HPDE6-E6E7 (cell line): ENCODE results near the gene ATE1.
"Not testable (repeated sequence)": the region's sequence is repeated elsewhere in the genome, so short reads cannot be mapped to it uniquely, and the experiment has no call there.

ENCODE experiments used
- DNase-seq: peaks from one replicate; pipeline ENCODE4 v3.0.0; 2011; ENCODE audit warnings: missing footprints; ENCODE audit errors: extremely low spot score

Gene ATE1

DNA sequence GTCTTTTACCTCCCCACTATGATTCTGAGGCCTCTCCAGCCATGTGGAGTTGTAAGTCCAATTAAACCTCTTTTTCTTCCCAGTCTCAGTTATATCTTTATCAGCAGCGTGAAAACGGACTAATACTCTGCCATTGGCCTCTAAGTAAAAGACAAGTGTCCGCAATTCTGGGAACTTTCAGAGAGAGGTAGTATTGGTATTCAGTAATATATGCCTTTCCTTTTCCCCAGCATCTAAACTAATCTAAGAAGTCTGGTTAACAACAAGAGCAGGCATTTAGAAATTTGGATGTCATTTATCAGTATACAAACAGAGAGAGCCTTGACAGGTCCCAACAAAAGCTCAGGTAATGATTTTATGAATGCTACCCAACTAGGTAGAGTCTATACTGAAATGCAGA lies 95.2 kb downstream of the ATE1 start:
- DNase-seq, result no peak

DNA sequence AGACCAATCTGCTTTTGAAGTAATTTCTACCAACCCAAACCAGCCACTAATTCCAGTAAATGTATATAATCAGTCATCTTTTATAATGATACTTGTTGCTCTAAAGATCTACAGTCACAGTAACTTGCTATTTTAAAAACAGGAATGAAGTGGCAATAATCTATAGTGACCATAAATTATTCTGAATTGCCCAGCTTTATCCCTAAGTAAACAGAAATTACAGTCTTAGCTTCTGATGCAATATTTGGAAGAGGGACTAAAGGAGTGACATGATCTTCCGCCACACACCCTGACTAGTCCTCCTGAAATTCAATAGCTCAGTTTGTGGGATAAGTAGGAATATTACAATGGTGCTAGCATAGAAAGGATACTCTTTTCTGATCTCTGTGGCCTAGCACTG lies 96.1 kb downstream of the ATE1 start:
- DNase-seq, result no peak

DNA sequence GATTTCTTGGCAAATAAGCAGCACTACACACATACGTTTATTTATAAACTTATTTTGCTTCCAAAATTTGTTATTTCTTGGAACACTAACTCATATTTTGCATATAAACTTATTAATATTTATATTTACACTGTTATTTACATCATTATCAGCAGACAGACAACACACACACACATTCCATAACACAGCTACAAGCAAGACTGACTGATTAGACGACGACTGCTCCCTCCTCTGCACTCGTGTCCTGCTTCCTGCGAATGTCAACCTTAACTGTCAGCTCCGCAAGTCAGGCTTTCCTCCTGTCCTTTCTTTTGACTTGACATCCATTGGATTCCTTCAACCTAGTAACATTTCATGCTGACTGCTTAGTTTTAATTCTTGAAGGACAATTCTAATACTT lies 96.6 kb downstream of the ATE1 start:
- no peak for DNase-seq

DNA sequence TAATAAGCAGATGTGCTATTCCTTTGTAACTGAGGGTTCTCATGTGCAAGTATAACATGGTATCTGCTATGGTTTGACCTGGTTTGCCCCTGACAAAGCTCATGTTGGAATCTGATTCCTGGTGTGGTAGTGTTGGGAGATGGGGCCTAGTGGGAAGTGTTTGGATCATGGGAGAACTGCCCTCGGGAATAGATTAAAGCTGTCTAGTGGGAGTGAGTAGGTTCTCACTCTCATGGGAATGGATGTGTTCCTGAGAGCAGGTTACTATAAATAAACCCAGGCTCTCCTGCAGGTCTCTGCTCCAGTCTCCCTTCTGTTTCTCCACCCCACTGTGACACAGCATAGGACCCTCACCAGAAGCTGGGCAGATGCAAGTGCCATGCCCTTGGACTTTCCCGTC lies 97.7 kb downstream of the ATE1 start:
- DNase-seq, result no peak

DNA sequence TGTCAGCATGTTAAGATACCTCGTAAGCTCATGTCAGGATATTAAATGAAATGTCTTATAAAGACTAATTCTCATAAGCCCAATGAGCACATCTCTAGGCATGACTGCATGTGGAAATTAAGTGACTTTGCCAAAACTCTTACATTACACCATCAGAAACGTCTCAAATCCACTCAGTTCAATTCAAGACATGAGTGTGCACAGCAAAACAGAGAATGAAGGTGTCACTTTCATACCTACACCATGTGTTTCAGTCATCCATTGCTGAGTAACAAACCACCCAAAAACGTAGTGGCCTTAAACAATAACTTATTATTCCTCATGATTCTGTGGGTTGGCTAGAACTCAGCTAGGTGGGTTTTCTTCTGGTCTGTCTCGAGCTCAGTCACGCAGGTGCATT lies 99.8 kb downstream of the ATE1 start:
- DNase-seq, result no peak

DNA sequence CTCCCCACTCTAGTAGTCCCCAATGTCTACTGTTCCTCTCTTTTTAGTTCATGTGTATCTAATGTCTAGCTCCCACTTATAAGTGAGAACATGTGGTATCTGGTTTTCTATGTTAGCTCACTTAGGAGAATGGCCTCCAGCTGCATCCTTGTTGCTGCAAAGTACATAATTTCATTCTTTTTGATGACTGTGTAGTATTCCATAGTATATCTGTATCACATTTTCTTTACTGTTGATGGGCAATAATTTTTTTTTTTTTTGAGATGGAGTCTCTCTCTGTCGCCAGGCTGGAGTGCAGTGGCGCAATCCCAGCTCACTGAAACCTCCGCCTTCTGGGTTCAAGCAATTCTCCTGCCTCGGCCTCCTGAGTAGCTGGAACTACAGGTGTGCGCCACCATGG lies 101.1 kb downstream of the ATE1 start:
- DNase-seq, result not testable (repeated sequence)

DNA sequence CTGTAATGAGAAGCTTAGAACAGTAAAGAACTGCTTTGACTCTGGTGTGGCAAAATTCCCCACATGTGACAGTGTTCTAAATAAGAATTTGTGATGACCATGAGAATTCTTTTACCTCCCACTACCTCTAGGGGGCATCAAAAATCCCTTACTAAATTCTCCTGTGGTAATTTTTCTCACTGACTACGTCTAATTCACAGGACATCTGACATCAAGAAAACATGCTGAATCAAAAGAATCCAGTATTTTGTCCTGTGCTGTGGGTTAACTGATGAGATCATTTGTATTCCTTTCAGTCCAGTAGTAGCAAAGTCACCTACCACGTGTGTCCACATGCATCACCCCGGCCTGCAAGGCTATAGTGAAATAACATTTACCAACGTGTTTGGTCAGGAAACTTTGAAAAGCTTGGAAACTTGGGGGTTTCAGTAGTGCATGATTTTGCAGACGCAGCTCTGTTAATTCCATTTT lies 103.8 kb downstream of the ATE1 start:
- no peak for DNase-seq

DNA sequence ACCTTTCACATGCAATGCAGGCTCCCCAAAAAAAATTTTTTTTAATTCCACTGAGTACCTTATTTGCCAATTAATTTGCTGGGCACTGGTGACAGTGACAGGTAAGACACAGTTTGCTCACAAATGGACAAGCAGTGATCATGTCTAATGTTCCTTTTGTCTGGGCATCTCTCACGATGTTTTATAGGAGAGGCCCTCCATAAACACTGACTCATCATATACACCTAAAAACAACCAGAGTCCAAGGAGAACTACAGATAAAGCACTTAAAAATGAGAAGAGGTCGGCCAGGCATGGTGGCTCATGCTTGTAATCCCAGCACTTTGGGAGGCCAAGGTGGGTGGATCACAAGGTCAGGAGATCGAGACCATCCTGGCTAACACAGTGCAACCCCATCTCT lies 105.1 kb downstream of the ATE1 start:
- DNase-seq, result no peak

DNA sequence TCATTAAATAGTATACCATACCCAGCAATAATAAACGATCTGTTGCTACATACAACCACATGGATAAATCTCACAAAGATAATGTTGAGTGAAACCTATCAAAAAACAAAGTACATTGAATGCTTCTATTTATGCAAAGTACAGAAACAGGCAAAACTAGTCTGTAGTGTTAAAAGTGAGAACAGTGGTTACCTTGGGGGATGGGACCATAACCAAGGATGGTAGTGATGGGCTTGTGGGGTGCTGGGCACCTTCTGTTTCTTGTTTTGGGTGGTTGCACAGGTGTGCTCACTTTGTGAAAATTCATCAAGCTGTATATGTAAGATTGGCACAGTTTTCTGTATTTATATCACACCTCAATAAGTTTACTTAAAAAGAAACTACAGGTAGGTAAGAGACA lies 105.7 kb downstream of the ATE1 start:
- DNase-seq, result no peak

DNA sequence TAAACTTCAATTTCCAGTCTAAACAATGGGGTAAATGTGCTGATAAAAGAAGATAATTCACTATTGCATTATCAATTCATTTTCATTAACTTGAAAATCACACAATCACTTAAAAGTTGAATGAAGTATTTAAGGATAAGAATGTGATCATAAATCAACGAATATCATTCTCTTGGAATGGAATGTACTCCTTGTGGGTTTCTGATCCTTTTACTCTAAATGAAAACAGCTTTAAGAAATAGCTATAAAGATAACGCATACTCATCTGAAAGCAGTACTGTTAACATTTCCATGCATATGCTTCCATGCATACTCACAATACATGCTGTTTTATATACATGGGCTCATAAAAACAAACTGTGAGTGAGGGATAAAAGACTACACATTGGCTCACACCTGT lies 108.8 kb downstream of the ATE1 start:
- no peak for DNase-seq

DNA sequence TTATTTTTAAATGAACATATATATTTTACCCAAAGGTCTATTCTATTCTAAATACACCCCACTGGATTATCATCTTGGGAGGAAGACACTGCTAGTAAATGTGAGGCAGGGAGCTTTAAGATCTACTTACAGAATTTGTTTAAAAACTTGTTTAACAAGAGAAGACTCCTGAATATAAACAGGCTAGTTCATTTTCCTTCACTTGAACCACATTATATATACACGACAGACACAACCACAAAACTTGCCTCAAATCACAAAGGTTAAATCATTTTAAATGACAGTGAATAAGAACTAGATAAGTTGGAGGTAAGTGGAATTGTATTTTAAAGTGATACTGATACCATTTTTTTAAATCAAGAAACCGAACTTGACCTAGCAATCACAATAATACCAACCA lies 109.2 kb downstream of the ATE1 start:
- no peak for DNase-seq

DNA sequence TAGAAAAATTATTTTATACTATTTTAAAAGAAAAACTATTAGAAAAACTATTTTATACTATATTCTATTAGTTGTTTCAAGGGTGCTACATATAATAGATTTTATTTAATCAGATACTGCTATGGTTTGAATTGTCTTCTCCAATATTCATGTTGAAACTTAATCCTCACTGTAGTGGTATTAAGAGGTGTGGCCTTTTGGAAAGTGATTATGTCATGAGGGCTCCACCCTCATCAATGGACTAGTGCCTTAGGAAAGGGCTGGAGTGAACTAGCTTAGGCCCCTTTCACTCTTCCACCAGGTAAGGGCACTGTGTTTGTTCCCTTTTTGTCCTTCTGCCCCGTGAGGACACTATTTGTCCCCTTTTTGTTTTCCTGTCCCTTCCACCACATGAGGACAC lies 111.6 kb downstream of the ATE1 start:
- no peak for DNase-seq

DNA sequence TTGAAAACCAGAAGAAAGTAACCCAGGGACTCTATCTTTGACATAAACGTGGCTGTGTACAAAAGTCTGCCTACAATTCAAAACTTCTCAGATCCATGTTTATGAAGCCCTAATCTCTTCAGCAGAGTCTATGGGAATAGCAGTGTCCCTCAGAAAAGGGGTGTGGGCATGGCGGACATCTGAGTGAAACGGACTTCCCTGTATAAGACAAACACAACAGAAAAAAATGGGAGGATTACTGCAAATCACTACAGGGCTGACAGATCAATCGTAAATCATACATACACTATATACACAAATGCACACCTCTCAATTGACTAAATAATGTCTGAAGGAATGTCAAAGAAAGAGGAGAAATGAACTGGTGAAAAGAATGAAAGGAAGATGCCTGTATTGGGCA lies 114.0 kb downstream of the ATE1 start:
- DNase-seq, result no peak

DNA sequence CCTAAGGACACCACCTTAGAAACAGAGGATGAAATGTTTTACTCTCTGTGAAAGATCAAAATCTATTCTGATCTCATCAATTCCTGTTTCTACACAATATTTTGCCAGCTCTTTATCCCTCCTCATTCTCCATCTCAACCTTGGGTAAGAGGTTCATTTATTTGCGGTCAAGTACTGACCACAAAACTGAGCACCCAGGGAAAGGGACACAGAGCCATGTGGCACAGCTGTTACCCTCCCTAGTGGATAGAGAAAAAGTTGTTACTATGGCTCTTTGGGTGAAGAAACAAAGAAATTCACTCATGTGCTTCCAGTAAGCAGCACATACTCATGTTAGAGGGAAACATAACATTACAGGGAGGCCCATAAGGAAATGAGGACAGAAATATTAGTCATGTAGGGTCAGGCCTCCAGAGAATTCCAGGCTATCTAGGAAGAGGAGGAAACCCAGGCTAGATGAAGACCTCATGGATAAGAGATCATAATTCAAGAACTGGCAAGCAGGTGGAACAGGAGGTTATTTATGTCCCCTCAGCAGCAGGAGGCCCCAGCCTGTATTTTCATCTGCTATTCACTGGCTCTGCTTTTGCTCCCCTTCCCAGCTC lies 114.5 kb downstream of the ATE1 start:
- DNase-seq, result no peak

DNA sequence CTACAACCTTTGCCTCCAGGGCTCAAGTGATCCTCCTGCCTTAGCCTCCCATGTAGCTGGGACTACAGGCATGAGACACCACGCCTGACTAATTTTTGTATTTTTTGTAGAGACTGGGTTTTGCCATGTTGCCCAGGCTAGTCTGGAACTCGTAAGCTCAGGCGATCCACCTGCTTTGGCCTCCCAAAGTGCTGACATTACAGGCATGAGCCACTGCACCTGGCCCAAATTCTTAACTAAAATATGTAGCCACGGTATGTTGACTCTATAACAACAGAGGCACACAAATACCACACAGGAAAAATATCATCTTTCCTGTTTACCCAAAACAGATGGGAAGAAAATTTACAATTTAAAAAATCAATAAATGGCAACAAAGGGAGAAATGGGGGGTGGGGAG lies 115.8 kb downstream of the ATE1 start:
- no peak for DNase-seq

DNA sequence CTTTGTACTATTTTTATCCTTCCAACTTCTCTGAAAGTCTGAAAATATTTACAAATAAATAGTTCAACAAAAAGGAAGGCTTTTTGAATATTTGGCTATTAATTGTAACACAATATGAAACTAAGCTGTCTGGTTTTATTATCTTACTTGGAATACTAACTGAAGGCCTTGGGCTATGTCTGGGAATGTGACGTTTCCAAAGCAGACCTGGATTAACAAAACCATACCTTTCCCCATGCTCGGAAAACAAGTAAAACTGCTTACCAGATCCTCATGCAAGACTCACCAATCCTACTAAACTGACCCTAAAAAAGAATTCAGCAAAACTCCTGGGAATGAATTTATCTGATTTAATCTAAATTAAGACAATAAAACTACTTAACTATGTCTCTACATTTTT lies 116.4 kb downstream of the ATE1 start:
- no peak for DNase-seq

DNA sequence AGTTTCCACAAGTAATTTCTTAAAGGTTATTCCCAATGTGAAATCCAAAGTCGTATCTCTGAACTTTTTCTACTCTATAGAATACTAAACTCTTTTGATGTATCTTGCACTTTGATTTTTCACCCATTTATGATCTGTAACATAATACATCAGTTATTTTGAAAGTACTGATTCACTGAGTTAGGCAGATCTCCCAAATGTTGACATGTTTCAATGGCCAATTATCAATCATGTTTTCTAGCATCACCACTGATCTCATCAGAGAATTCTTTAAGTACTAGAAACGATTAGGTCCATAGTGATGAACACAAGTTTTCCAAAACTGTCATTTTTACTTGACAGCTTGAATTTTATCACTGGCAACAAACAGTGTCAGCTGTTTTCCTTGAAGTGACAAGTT lies 119.0 kb downstream of the ATE1 start:
- no peak for DNase-seq

DNA sequence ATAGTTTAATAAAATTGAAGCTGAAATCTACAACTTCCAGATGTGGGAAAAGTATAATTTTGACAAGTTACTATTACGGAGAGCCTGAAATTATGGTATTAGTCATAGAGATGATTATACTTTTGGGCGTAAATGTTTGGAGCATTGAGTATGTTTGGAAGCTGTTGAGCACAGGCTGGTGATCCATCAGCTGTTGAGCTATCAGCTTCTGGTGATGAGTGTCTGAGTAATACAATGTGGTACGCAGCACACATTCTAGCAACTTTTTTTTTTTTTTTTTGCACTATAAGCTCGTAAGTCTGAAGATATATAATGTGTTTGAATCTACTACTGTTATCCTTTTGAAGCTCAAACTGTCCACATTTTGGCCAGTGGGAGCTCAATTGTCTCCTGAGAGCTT lies 123.4 kb downstream of the ATE1 start:
- no peak for DNase-seq

DNA sequence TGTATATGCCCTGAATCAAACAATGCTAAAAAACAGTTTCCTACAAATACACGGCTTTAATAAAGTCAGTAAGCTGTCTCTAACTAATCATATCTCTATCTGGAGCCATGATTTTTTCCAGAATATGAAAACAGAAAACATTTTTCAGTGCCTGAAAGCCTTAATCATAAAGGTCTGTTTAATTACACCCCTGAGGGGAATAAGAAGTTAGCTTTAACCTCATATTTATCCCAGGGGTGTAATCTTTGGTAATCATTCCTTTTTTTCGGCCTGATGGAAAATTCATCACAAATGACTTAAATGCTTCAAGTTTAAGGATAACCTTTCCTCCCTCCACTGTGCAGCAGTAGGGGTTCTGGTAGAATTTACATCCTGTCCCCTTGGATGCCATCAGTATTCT lies 124.2 kb downstream of the ATE1 start:
- no peak for DNase-seq

DNA sequence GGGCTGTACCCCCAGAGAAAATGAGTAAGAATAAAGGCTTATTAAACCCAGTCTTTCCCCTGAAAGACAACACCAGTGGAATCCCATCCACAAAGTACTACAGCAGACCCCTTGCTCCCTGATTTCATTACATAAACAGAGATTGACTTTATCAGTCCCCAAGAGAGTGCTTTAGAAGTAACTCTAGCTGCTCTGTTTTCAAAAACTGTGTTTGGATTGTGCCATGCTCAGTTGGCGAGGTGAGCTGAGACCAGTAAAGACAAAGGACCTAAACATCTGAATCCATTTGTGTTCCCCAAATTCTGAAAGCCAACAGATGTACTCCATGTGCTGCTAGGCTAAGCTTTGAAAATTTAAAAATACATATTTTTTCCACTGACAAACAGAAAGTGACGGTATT lies 127.0 kb downstream of the ATE1 start:
- no peak for DNase-seq

DNA sequence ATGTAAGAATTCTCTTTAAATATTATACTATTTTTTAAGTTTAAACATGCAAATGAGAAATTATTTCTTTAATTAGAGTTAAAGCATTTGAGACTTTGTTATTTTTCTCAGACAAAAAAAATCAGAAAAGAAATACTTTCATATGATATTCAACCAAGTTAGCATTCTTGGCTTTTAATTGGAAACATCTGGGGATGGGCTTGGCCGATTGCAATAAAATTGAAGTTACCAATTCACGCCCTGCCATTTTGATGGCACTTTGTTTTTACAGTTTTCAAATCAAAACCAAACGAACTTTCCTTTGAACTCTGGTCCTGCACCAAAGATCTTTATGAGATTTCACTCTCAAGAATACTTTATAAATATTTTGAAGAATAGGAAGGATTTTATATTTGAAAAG lies 127.7 kb downstream of the ATE1 start:
- DNase-seq, result no peak

DNA sequence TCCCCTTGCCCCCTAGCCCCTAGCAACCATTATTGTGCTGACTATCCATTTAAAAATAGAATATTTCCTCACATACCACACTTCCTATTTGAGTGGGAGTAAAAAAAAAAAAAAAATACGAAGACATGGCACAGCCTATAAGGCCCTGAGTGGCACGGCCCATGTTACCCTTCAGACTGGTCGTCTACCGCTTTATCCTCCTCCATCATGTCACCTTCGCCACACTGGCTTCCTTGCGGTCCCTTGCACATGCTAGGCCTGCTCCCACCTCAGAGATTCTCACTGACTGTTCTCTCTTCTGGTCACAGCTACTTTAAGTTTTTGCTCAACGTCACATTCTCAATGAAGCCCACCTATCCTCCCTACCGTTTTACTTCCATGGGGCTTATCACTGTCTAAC lies 130.3 kb downstream of the ATE1 start:
- no peak for DNase-seq

DNA sequence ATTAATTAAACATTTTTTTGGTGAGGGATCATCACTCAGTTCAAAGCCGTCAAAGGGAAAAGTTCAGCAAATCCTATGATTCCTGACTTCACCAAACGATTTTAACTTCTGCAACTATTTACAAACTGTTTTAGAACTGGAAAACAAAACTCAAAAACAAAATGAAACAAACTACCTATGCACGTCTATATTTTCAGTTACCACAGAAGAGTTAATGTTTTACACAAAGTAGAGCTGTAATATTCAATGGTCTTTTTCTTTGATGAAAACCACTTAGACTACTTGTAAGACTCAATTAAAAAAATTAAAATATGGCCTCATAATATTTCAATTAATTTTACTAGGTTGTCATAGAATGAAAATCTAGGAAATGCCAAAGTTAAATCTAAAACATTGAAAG lies 131.5 kb downstream of the ATE1 start:
- DNase-seq, result no peak

DNA sequence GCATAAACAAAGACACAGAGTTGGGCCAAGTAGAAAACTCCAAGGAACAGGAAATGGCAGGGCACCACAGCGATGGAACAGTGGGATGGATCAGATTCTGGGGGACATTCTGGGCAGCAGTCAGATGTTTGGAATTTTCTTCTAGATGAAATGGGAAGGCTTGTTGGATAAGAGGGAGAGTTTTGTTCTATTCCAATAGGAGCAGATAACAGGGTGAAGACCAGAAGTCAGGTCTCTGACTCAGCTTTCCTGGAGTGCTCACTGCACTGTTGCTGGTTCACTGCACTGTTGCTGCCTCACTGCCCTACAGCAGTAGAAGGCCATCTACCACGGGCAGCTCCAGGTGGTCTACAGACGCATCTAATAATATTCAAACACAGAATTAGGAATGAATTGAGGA lies 135.6 kb downstream of the ATE1 start:
- no peak for DNase-seq

DNA sequence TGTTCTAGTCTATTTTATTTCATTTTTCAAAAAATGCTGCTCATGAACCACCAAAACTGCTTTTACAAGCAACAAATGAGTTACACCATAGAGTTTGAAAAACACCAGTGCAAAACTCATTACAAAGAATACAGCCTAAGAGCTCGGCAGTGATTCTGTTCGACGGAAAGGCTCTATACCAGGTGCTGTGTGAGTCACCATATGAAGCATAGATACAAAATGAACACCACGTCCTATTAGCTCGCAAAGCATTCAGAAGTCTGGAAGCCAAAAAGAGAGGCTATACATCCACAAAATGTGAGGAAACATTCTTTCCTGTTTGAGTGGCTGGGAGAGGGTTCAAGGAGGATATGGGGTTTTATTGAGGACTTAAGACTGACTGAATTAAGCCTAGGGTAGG lies 136.1 kb downstream of the ATE1 start:
- DNase-seq, result peak; percentile 21
